Forelimb muscle (tissue), 1 donor: ENCODE results near the gene PRPF8. TPM values are rescaled to one million over a fixed set of nuclear protein-coding genes. Genes with fewer than 3 reads are reported as not detected.
"Not testable (repeated sequence)": the region's sequence is repeated elsewhere in the genome, so short reads cannot be mapped to it uniquely, and the experiment has no call there.

Experiments used
- DNase-seq: peaks from one replicate; pipeline ENCODE4 v3.0.0-alpha.2; 2013; ENCODE audit warnings: low read depth
- polyA plus RNA-seq: library from polyadenylated mRNA; unstranded; fragments of 120-200 nt; gene quantifications from one replicate; pipeline ENCODE4 v1.2.1, GENCODE V29; 2013; ENCODE audit not compliant: insufficient read length

Gene PRPF8
- polyA plus RNA-seq, 1 donor = 161 TPM

GRCh38 chr17:1690544-1691221, 6.0 kb upstream of the PRPF8 start:
- no peak for DNase-seq

- DNase-seq = not testable (repeated sequence)
These were observed 3.7 kb upstream of the PRPF8 start for GRCh38 chr17:1688405-1688804.

GRCh38 chr17:1686086-1686485, 1.4 kb upstream of the PRPF8 start:
- no peak for DNase-seq

GRCh38 chr17:1683459-1683858, 1.2 kb downstream of the PRPF8 start:
- DNase-seq = no peak

- no peak for DNase-seq
These were observed 8.3 kb downstream of the PRPF8 start for GRCh38 chr17:1676401-1676800.

GRCh38 chr17:1673041-1673785, 11.5 kb downstream of the PRPF8 start:
- no peak for DNase-seq

GRCh38 chr17:1663934-1664333, 20.7 kb downstream of the PRPF8 start:
- DNase-seq = not testable (repeated sequence)

- DNase-seq = no peak
These were observed 23.6 kb downstream of the PRPF8 start for GRCh38 chr17:1661045-1661444.

- DNase-seq = no peak
These were observed 26.6 kb downstream of the PRPF8 start for GRCh38 chr17:1658100-1658499.

GRCh38 chr17:1653735-1654134, 30.9 kb downstream of the PRPF8 start:
- no peak for DNase-seq

GRCh38 chr17:1652794-1653193, 31.9 kb downstream of the PRPF8 start:
- not testable (repeated sequence) for DNase-seq

GRCh38 chr17:1651559-1651844, 33.2 kb downstream of the PRPF8 start:
- DNase-seq = no peak

GRCh38 chr17:1650731-1651558, 33.7 kb downstream of the PRPF8 start:
- no peak for DNase-seq

- no peak for DNase-seq
These were observed 34.7 kb downstream of the PRPF8 start, which contains the start of gene RILP for GRCh38 chr17:1649844-1650501. RILP (minus strand) TSS chr17:1649866; CDS start chr17:1649804, 62 bp downstream.

GRCh38 chr17:1648963-1649843, 35.5 kb downstream of the PRPF8 start:
- peak; percentile 93 for DNase-seq

GRCh38 chr17:1648173-1648962, 36.3 kb downstream of the PRPF8 start:
- DNase-seq = no peak

GRCh38 chr17:1647802-1648171, 36.9 kb downstream of the PRPF8 start:
- DNase-seq = no peak

GRCh38 chr17:1646199-1646875, 38.3 kb downstream of the PRPF8 start:
- DNase-seq = no peak
